ENCODE results near the gene ZNF593OS.

ZNF593OS gene

GRCh38 chr1:26171084-26172072 lies at the start of gene ZNF593OS:
ZNF593OS (minus strand) TSS chr1:26171832; CDS start chr1:26171661, 171 bp downstream.
- DNase-seq: no peak

GRCh38 chr1:26221094-26221493 lies 49.5 kb upstream of the ZNF593OS start:
- DNase-seq: no peak

- no peak for DNase-seq
Measured at GRCh38 chr1:26220199-26220912, 48.7 kb upstream of the ZNF593OS start.

GRCh38 chr1:26218906-26219494 lies 47.4 kb upstream of the ZNF593OS start:
- DNase-seq: no peak

- no peak for DNase-seq
Measured at GRCh38 chr1:26215246-26215645, 43.6 kb upstream of the ZNF593OS start.

- no peak for DNase-seq
Measured at GRCh38 chr1:26213335-26213905, 41.8 kb upstream of the ZNF593OS start.

- DNase-seq: no peak
Measured at GRCh38 chr1:26212726-26213125, 41.1 kb upstream of the ZNF593OS start.

GRCh38 chr1:26210147-26210870 lies 38.7 kb upstream of the ZNF593OS start:
- no peak for DNase-seq

GRCh38 chr1:26203642-26204318 lies 32.1 kb upstream of the ZNF593OS start:
- no peak for DNase-seq

GRCh38 chr1:26200413-26200812 lies 28.8 kb upstream of the ZNF593OS start:
- no peak for DNase-seq

- DNase-seq: no peak
Measured at GRCh38 chr1:26197813-26198212, 26.2 kb upstream of the ZNF593OS start.

- DNase-seq: no peak
Measured at GRCh38 chr1:26197301-26197700, 25.7 kb upstream of the ZNF593OS start.

- DNase-seq: no peak
Measured at GRCh38 chr1:26195805-26196204, 24.2 kb upstream of the ZNF593OS start.

- no peak for DNase-seq
Measured at GRCh38 chr1:26191739-26192138, 20.1 kb upstream of the ZNF593OS start.

- DNase-seq: no peak
Measured at GRCh38 chr1:26190373-26190987, 18.8 kb upstream of the ZNF593OS start, which contains the start of gene CATSPER4. CATSPER4 (plus strand) TSS chr1:26190602; CDS start chr1:26190628, 26 bp downstream.

GRCh38 chr1:26189751-26190275 lies 18.2 kb upstream of the ZNF593OS start:
- DNase-seq: no peak

GRCh38 chr1:26189331-26189730 lies 17.7 kb upstream of the ZNF593OS start:
- DNase-seq: no peak

GRCh38 chr1:26188477-26188876 lies 16.8 kb upstream of the ZNF593OS start:
- no peak for DNase-seq

GRCh38 chr1:26187882-26188281 lies 16.2 kb upstream of the ZNF593OS start:
- DNase-seq: no peak

GRCh38 chr1:26184883-26185282 lies 13.3 kb upstream of the ZNF593OS start:
- no peak for DNase-seq

- no peak for DNase-seq
Measured at GRCh38 chr1:26184086-26184485, 12.5 kb upstream of the ZNF593OS start.
